Stomach (tissue), 9 donors: Measurements from ENCODE around the gene ASPRV1. TPM values are rescaled to one million over a fixed set of nuclear protein-coding genes. Genes with fewer than 3 reads are reported as not detected.

ENCODE experiments used
- DNase-seq, 2 donors: peaks; one replicate each; pipeline versions ENCODE4 v3.0.0 to v3.0.0-alpha.2; 2013 to 2019
- H3K27ac ChIP-seq, 5 donors: fragments of 200-600 bp in 4 of 5; sonication (generic) in 4 of 5; one replicate each; pipeline ENCODE4 v1.5.1; 2013 to 2019; ENCODE audit warnings: mild to moderate bottlenecking in 1 of 5, moderate library complexity in 1 of 5
- H3K27me3 ChIP-seq, 3 donors: fragments of 200-600 bp; sonication (generic); one replicate each; pipeline ENCODE4 v1.5.1; 2017 to 2019; ENCODE audit warnings: mixed run types in 1 of 3
- H3K36me3 ChIP-seq, 4 donors: fragments of 200-600 bp; sonication (generic); 1 replicate in 3 of 4; 2 replicates in 1 of 4; pipeline ENCODE4 v1.5.1; 2016 to 2019
- H3K4me1 ChIP-seq, 4 donors: fragments of 200-600 bp; sonication (generic); one replicate each; pipeline ENCODE4 v1.5.1; 2016 to 2019
- H3K4me3 ChIP-seq, 4 donors: fragments of 200-600 bp; sonication (generic) in 3 of 4; one replicate each; pipeline ENCODE4 v1.5.1; 2016 to 2019; ENCODE audit warnings: mild to moderate bottlenecking in 1 of 4
- H3K9me3 ChIP-seq, 4 donors: fragments of 200-600 bp; sonication (generic); one replicate each; pipeline ENCODE4 v1.5.1; 2016 to 2019
- CTCF ChIP-seq, 7 experiments: fragments of 450-650 bp in 4 of 7; fragments of 200-600 bp in 3 of 7; sonication (generic) in 3 of 7; IDR thresholded peaks; one replicate each; pipeline ENCODE4 v1.5.1; 2016 to 2019; ENCODE audit warnings: antibody characterized with exemption in 7 of 7, control low read depth in 2 of 7, mild to moderate bottlenecking in 1 of 7
- EP300 ChIP-seq: sonication (generic); formaldehyde crosslinking; IDR thresholded peaks from one replicate; pipeline ENCODE4 v1.6.1; 2017; ENCODE audit warnings: antibody characterized with exemption
- POLR2A ChIP-seq, 4 donors: fragments of 450-650 bp; IDR thresholded peaks; one replicate each; pipeline ENCODE4 v1.6.1; 2016; ENCODE audit warnings: antibody characterized with exemption in 4 of 4, control low read depth in 2 of 4, mild to moderate bottlenecking in 1 of 4, moderate library complexity in 1 of 4
- POLR2AphosphoS5 ChIP-seq, 3 donors: sonication (generic); formaldehyde crosslinking; IDR thresholded peaks; one replicate each; pipeline ENCODE4 v1.6.1; 2016; ENCODE audit warnings: antibody characterized with exemption in 3 of 3
- WGBS, 5 donors: extraction: QIAGEN DNeasy Blood & Tissue Kit in 3 of 5; methylation state at CpG; one replicate each; pipeline versions ENCODE4 v1.1.5 to v1.1.7; 2013 to 2018; 5-methylcytosine and 5-hydroxymethylcytosine counted together
- intact Hi-C: fragments of 100-400 bp; cut with DNase I; formaldehyde crosslinking; loops from one replicate; pipeline ENCODE4 v1.15.1; 2023; ENCODE audit warnings: low total_unique reads
- polyA plus RNA-seq, 3 donors: library from polyadenylated mRNA; stranded (reverse); fragments of 200-250 nt; gene quantifications; one replicate each; pipeline ENCODE4 v1.2.3, GENCODE V29; 2013
- total RNA-seq, 5 donors: library from RNA; depleted of rRNA; stranded (reverse); fragments of >200 nt; gene quantifications; one replicate each; pipeline versions ENCODE4 v1.1.0 to v1.2.3, GENCODE V29; 2014 to 2016
- donor health status: healthy with polysubstance abuse.
- donor health status: Bipolar disorder and iron deficiency.
- donor health status: healthy.

ASPRV1 gene
- total and polyA plus RNA-seq, 8 donors: 0.44 to 6.4 (median 1.5) TPM; not detected in 2

GRCh38 chr2:69933254-69933828 is 28.1 kb downstream of the ASPRV1 start:
- TF ChIP-seq EP300 (no peak), CTCF (IDR thresholded peaks at IDR 0.05) (no peak), POLR2AphosphoS5 (IDR thresholded peaks at IDR 0.05) (no peak), POLR2A (IDR thresholded peaks at IDR 0.05) (no peak)
- intact Hi-C loops: no loop called here
- H3K4me3 ChIP-seq: no peak overlapping the region

GRCh38 chr2:69932596-69932922 is 28.9 kb downstream of the ASPRV1 start:
- intact Hi-C loops: no loop called here
- TF ChIP-seq POLR2A (IDR thresholded peaks at IDR 0.05) (no peak), EP300 (no peak), POLR2AphosphoS5 (IDR thresholded peaks at IDR 0.05) (no peak), CTCF (IDR thresholded peaks at IDR 0.05) (no peak)
- H3K36me3 ChIP-seq: peaks cover 23 to 53% (median 42%) of the 10 kb centered on the region in 4 donors
- DNase-seq: no peak
- H3K9me3 ChIP-seq: no peaks in the 10 kb centered on the region
- no peak overlapping the region for H3K4me3 ChIP-seq
- 65 to 80% (median 70%) methylated on average over 1 of the region's 1 CpG for WGBS, 5 donors
- H3K4me1 ChIP-seq: peaks cover 21 to 71% (median 35%) of the 10 kb centered on the region in 4 donors
- H3K27ac ChIP-seq: peak overlapping the region in 2 of 5 donors; percentile 49 to 69
- H3K27me3 ChIP-seq: no peaks in the 10 kb centered on the region

More at GRCh38 chr2:69933254-69933828, 28.1 kb downstream of the ASPRV1 start:
- peak overlapping the region in 3 of 5 donors; percentile 31 to 69 (median 60) for H3K27ac ChIP-seq
- DNase-seq: no peak
- H3K9me3 ChIP-seq: no peaks in the 10 kb centered on the region
- peaks cover 21 to 68% (median 34%) of the 10 kb centered on the region in 4 donors for H3K4me1 ChIP-seq
- H3K36me3 ChIP-seq: peaks cover 31 to 56% (median 49%) of the 10 kb centered on the region in 4 donors
- no peaks in the 10 kb centered on the region for H3K27me3 ChIP-seq

- 81 to 90% (median 89%) methylated on average over 7 of the region's 7 CpGs for WGBS, 5 donors
- no peaks in the 10 kb centered on the region for H3K9me3 ChIP-seq
- TF ChIP-seq EP300 (no peak), POLR2A (IDR thresholded peaks at IDR 0.05) (no peak), POLR2AphosphoS5 (IDR thresholded peaks at IDR 0.05) (no peak), CTCF (IDR thresholded peaks at IDR 0.05) (no peak)
- peak overlapping the region in 2 of 5 donors; percentile 49 to 69 for H3K27ac ChIP-seq
- peaks cover 21 to 74% (median 35%) of the 10 kb centered on the region in 4 donors for H3K4me1 ChIP-seq
- no peak for DNase-seq
- no peak overlapping the region for H3K4me3 ChIP-seq
- intact Hi-C loops: no loop called here
- no peaks in the 10 kb centered on the region for H3K27me3 ChIP-seq
- H3K36me3 ChIP-seq: peaks cover 18 to 52% (median 39%) of the 10 kb centered on the region in 4 donors
These were observed 29.4 kb downstream of the ASPRV1 start for GRCh38 chr2:69931832-69932595.

GRCh38 chr2:69926849-69927515 is 34.4 kb downstream of the ASPRV1 start:
- DNase-seq: no peak
- TF ChIP-seq POLR2A (IDR thresholded peaks at IDR 0.05) (no peak), POLR2AphosphoS5 (IDR thresholded peaks at IDR 0.05) (no peak), CTCF (IDR thresholded peaks at IDR 0.05) (no peak), EP300 (no peak)
- Histone ChIP-seq H3K9me3 (no peaks in the 10 kb centered on the region), H3K4me3 (no peak overlapping the region), H3K36me3 (peaks cover 7 to 56% (median 42%) of the 10 kb centered on the region in 4 donors), H3K27me3 (no peaks in the 10 kb centered on the region), H3K4me1 (peaks cover 7 to 56% (median 17%) of the 10 kb centered on the region in 4 donors), H3K27ac (peak overlapping the region in 2 of 5 donors; percentile 5 to 38)
- intact Hi-C loops: no loop called here
- 73 to 89% (median 82%) methylated on average over 3 of the region's 3 CpGs for WGBS, 5 donors
